Erythroblast (primary cell): Measurements from ENCODE around the gene ZMYM5.

Experiments
- GATA1 ChIP-seq: IDR thresholded peaks from 2 replicates; pipeline ENCODE4 v1.6.1; 2011; ENCODE audit warnings: low read depth, mild to moderate bottlenecking, control low read depth, low read length, moderate library complexity
- POLR2A ChIP-seq: IDR thresholded peaks from 2 replicates; pipeline ENCODE4 v1.6.1; 2011; ENCODE audit warnings: mild to moderate bottlenecking, low read length

GRCh38 chr13:19810996-19811881 is 52.2 kb downstream of the ZMYM5 start:
- TF ChIP-seq POLR2A (no peak), GATA1 (no peak)
